ENCODE measurements around the gene GALP.
A peak's percentile ranks its signal among the peaks of the same experiment; 100 is the strongest.

The GALP gene

GRCh38 chr19:56139847-56140582 lies 35.8 kb upstream of the GALP start:
- Histone ChIP-seq H3K9ac (ENCODE audit: low read depth, low read length, poor library complexity, severe bottlenecking) (peak overlapping the region; percentile 72), H3K4me3 (ENCODE audit: low read length, poor library complexity, severe bottlenecking) (peak overlapping the region; percentile 85), H3K36me3 (ENCODE audit: insufficient read depth, low read length) (no peaks in the 10 kb centered on the region), H4K20me1 (ENCODE audit: insufficient read depth, low read length, poor library complexity, severe bottlenecking) (peaks cover 20% of the 10 kb centered on the region), H2AFZ (ENCODE audit: low read length) (peak overlapping the region; percentile 85), H3K4me2 (ENCODE audit: low read depth, low read length, poor library complexity, severe bottlenecking) (peak overlapping the region; percentile 98), H3K27me3 (ENCODE audit: insufficient read depth, low read length, poor library complexity, severe bottlenecking) (no peaks in the 10 kb centered on the region), H3K79me2 (ENCODE audit: insufficient read depth, low read length) (peaks cover 28% of the 10 kb centered on the region), H3K4me1 (ENCODE audit: insufficient read depth, low read length, poor library complexity, severe bottlenecking) (peaks cover 38% of the 10 kb centered on the region), H3F3A (ENCODE audit: low read depth) (peaks cover 3% of the 10 kb centered on the region; the same call in 1 of the 2 replicates), H3K9me3 (ENCODE audit: insufficient read depth, low read depth, low read length) (no peaks in the 10 kb centered on the region), H3K9me2 (replicated peaks; ENCODE audit: low read depth, low read length) (no peaks in the 10 kb centered on the region)
- TF ChIP-seq, protein P1, sequence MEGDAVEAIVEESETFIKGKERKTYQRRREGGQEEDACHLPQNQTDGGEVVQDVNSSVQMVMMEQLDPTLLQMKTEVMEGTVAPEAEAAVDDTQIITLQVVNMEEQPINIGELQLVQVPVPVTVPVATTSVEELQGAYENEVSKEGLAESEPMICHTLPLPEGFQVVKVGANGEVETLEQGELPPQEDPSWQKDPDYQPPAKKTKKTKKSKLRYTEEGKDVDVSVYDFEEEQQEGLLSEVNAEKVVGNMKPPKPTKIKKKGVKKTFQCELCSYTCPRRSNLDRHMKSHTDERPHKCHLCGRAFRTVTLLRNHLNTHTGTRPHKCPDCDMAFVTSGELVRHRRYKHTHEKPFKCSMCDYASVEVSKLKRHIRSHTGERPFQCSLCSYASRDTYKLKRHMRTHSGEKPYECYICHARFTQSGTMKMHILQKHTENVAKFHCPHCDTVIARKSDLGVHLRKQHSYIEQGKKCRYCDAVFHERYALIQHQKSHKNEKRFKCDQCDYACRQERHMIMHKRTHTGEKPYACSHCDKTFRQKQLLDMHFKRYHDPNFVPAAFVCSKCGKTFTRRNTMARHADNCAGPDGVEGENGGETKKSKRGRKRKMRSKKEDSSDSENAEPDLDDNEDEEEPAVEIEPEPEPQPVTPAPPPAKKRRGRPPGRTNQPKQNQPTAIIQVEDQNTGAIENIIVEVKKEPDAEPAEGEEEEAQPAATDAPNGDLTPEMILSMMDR (conservative IDR thresholded peaks at IDR 0.05; ENCODE audit: low read length), result no peak
- TF ChIP-seq EZH2phosphoT487 (IDR thresholded peaks at IDR 0.05; ENCODE audit: borderline replicate concordance), result no peak

GRCh38 chr19:56140583-56141416 lies 35.0 kb upstream of the GALP start, which contains the start of gene ZNF444:
TSS of gene ZNF444 (plus strand) at chr19:56141287. CDS start at chr19:56146912, 5,625 bp downstream.
- Histone ChIP-seq H3K79me2 (ENCODE audit: insufficient read depth, low read length) (peaks cover 36% of the 10 kb centered on the region), H4K20me1 (ENCODE audit: insufficient read depth, low read length, poor library complexity, severe bottlenecking) (peaks cover 23% of the 10 kb centered on the region)

GRCh38 chr19:56141417-56141993 lies 34.3 kb upstream of the GALP start:
- H2AFZ ChIP-seq (ENCODE audit: low read length), result peak overlapping the region; percentile 46; the same call in 1 of the 2 replicates
- no peaks in the 10 kb centered on the region for H3K9me3 ChIP-seq (ENCODE audit: insufficient read depth, low read depth, low read length)
- TF ChIP-seq, protein P1 (conservative IDR thresholded peaks at IDR 0.05; ENCODE audit: low read length), result no peak
- no peak for TF ChIP-seq EZH2phosphoT487 (IDR thresholded peaks at IDR 0.05; ENCODE audit: borderline replicate concordance)
- H3K4me1 ChIP-seq (ENCODE audit: insufficient read depth, low read length, poor library complexity, severe bottlenecking), result peaks cover 39% of the 10 kb centered on the region
- no peaks in the 10 kb centered on the region for H3K36me3 ChIP-seq (ENCODE audit: insufficient read depth, low read length)
- peaks cover 3% of the 10 kb centered on the region; the same call in 1 of the 2 replicates for H3F3A ChIP-seq (ENCODE audit: low read depth)
- H3K27me3 ChIP-seq (ENCODE audit: insufficient read depth, low read length, poor library complexity, severe bottlenecking), result no peaks in the 10 kb centered on the region
- H3K4me3 ChIP-seq (ENCODE audit: low read length, poor library complexity, severe bottlenecking), result peak overlapping the region; percentile 85
- H3K9me2 ChIP-seq (replicated peaks; ENCODE audit: low read depth, low read length), result no peaks in the 10 kb centered on the region
- H4K20me1 ChIP-seq (ENCODE audit: insufficient read depth, low read length, poor library complexity, severe bottlenecking), result peaks cover 23% of the 10 kb centered on the region
- peak overlapping the region; percentile 77 for H3K9ac ChIP-seq (ENCODE audit: low read depth, low read length, poor library complexity, severe bottlenecking)
- peak overlapping the region; percentile 87 for H3K4me2 ChIP-seq (ENCODE audit: low read depth, low read length, poor library complexity, severe bottlenecking)
- H3K79me2 ChIP-seq (ENCODE audit: insufficient read depth, low read length), result peaks cover 41% of the 10 kb centered on the region

More at GRCh38 chr19:56140583-56141416, 35.0 kb upstream of the GALP start, which contains the start of gene ZNF444:
- Histone ChIP-seq H3K9ac (ENCODE audit: low read depth, low read length, poor library complexity, severe bottlenecking) (peak within 1 kb of the TSS; percentile 77), H3K36me3 (ENCODE audit: insufficient read depth, low read length) (no peaks in the 10 kb centered on the region), H3K4me3 (ENCODE audit: low read length, poor library complexity, severe bottlenecking) (peak within 1 kb of the TSS; percentile 85), H3K9me3 (ENCODE audit: insufficient read depth, low read depth, low read length) (no peaks in the 10 kb centered on the region), H3K4me2 (ENCODE audit: low read depth, low read length, poor library complexity, severe bottlenecking) (peak within 1 kb of the TSS; percentile 98), H3F3A (ENCODE audit: low read depth) (peaks cover 3% of the 10 kb centered on the region; the same call in 1 of the 2 replicates), H3K27me3 (ENCODE audit: insufficient read depth, low read length, poor library complexity, severe bottlenecking) (no peaks in the 10 kb centered on the region), H2AFZ (ENCODE audit: low read length) (peak within 1 kb of the TSS; percentile 85), H3K4me1 (ENCODE audit: insufficient read depth, low read length, poor library complexity, severe bottlenecking) (peaks cover 39% of the 10 kb centered on the region), H3K9me2 (replicated peaks; ENCODE audit: low read depth, low read length) (no peaks in the 10 kb centered on the region)
- TF ChIP-seq, protein P1 (conservative IDR thresholded peaks at IDR 0.05; ENCODE audit: low read length), result no peak
- no peak for TF ChIP-seq EZH2phosphoT487 (IDR thresholded peaks at IDR 0.05; ENCODE audit: borderline replicate concordance)

Measured in Loucy (cell line).